ENCODE results near the gene CFAP410.

The CFAP410 gene

GRCh38 chr21:44375761-44376241, 36.6 kb upstream of the CFAP410 start:
- no peak for DNase-seq (ENCODE audit: extremely low read depth, low read depth)
- no peak for TF ChIP-seq CTCF (IDR thresholded peaks at IDR 0.05; ENCODE audit: low read depth, low read length)

- no peak for TF ChIP-seq CTCF (IDR thresholded peaks at IDR 0.05; ENCODE audit: low read depth, low read length)
- DNase-seq (ENCODE audit: extremely low read depth, low read depth): no peak
These were observed 36.1 kb upstream of the CFAP410 start for GRCh38 chr21:44375281-44375651.

GRCh38 chr21:44374601-44375280, 35.6 kb upstream of the CFAP410 start:
- DNase-seq (ENCODE audit: extremely low read depth, low read depth): no peak
- no peak for TF ChIP-seq CTCF (IDR thresholded peaks at IDR 0.05; ENCODE audit: low read depth, low read length)

GRCh38 chr21:44372616-44373015, 33.4 kb upstream of the CFAP410 start:
- DNase-seq (ENCODE audit: extremely low read depth, low read depth): no peak
- TF ChIP-seq CTCF (IDR thresholded peaks at IDR 0.05; ENCODE audit: low read depth, low read length): no peak

GRCh38 chr21:44371596-44371995, 32.4 kb upstream of the CFAP410 start:
- no peak for TF ChIP-seq CTCF (IDR thresholded peaks at IDR 0.05; ENCODE audit: low read depth, low read length)

GRCh38 chr21:44370786-44371410, 31.7 kb upstream of the CFAP410 start:
- DNase-seq (ENCODE audit: extremely low read depth, low read depth): no peak
- no peak for TF ChIP-seq CTCF (IDR thresholded peaks at IDR 0.05; ENCODE audit: low read depth, low read length)

More at GRCh38 chr21:44371596-44371995, 32.4 kb upstream of the CFAP410 start:
- DNase-seq (ENCODE audit: extremely low read depth, low read depth): no peak

GRCh38 chr21:44370027-44370735, 31.0 kb upstream of the CFAP410 start:
- no peak for DNase-seq (ENCODE audit: extremely low read depth, low read depth)
- no peak for TF ChIP-seq CTCF (IDR thresholded peaks at IDR 0.05; ENCODE audit: low read depth, low read length)

All from AG09319 (cell line).